B cell (primary cell): Measurements from ENCODE around the gene CAMK1D. TPM values are rescaled to one million over a fixed set of nuclear protein-coding genes. Genes with fewer than 3 reads are reported as not detected.

ENCODE experiments used
- ATAC-seq: fragments of 200-7000 bp; cut with Tn5 transposase; one replicate; pipeline ENCODE4 v1.10.0; 2021; ENCODE audit warnings: low read depth, mild to moderate bottlenecking, moderate number of reproducible peaks, moderate library complexity
- CTCF ChIA-PET: fragments of 350-600 bp; sonication (Branson Sonifier 250); formaldehyde crosslinking; loops from one replicate; lab custom pipeline; 2021; ENCODE audit warnings: antibody characterized with exemption, inconsistent platforms; lab: Charles Lee
- POLR2A ChIA-PET: fragments of 350-600 bp; sonication (Branson Sonifier 250); formaldehyde crosslinking; loops from one replicate; lab custom pipeline; 2021; ENCODE audit warnings: antibody characterized with exemption; lab: Charles Lee
- DNase-seq: peaks from one replicate; pipeline ENCODE4 v3.0.0; 2013
- H2AFZ ChIP-seq: 2 replicates; pipeline ENCODE4 v1.6.1; 2012; ENCODE audit warnings: mild to moderate bottlenecking, low read depth, low read length; ENCODE audit not compliant: insufficient read depth, poor library complexity, severe bottlenecking
- H3K27ac ChIP-seq, 2 donors: 1 replicate in 1 of 2; 2 replicates in 1 of 2; pipeline ENCODE4 v1.5.1; 2012 to 2013; ENCODE audit warnings: low read length in 2 of 2, mild to moderate bottlenecking in 2 of 2, moderate library complexity in 1 of 2
- H3K27me3 ChIP-seq, 4 experiments: fragments of 200-600 bp in 1 of 4; sonication (generic) in 1 of 4; replicated peaks in 1 of 4; 1 replicate in 2 of 4; 2 replicates in 2 of 4; pipeline versions ENCODE4 v1.6.1 to v1.7.0; 2013 to 2016; ENCODE audit warnings: low read length in 3 of 4, mild to moderate bottlenecking in 2 of 4, mixed read lengths in 1 of 4, moderate library complexity in 1 of 4; ENCODE audit not compliant: insufficient read depth in 4 of 4, control insufficient read depth in 3 of 4; ENCODE audit errors: control extremely low read depth in 1 of 4
- H3K36me3 ChIP-seq, 2 experiments: replicated peaks in 1 of 2; 1 replicate in 1 of 2; 2 replicates in 1 of 2; pipeline versions ENCODE4 v1.6.1 to v1.7.1; 2013; ENCODE audit warnings: low read length in 1 of 2; ENCODE audit not compliant: insufficient read depth in 2 of 2, control insufficient read depth in 1 of 2; ENCODE audit errors: control extremely low read depth in 1 of 2, extremely low read depth in 1 of 2
- H3K4me1 ChIP-seq, 2 donors: fragments of 200-600 bp in 1 of 2; sonication (generic) in 1 of 2; 1 replicate in 1 of 2; 2 replicates in 1 of 2; pipeline versions ENCODE4 v1.5.1 to v1.6.1; 2013 to 2017; ENCODE audit warnings: low read length in 2 of 2; ENCODE audit not compliant: control insufficient read depth in 2 of 2, insufficient read depth in 2 of 2
- H3K4me2 ChIP-seq: replicated peaks from 2 replicates; pipeline ENCODE3; 2012; ENCODE audit warnings: mild to moderate bottlenecking, low read depth, low read length; ENCODE audit not compliant: poor library complexity, severe bottlenecking
- H3K4me3 ChIP-seq, 5 experiments: fragments of 200-600 bp in 1 of 5; sonication (generic) in 1 of 5; 1 replicate in 3 of 5; 2 replicates in 2 of 5; pipeline versions ENCODE4 v1.5.1 to v1.7.0; 2011 to 2016; ENCODE audit warnings: low read length in 4 of 5, mild to moderate bottlenecking in 4 of 5, low read depth in 2 of 5, control low read depth in 1 of 5, moderate library complexity in 1 of 5; ENCODE audit not compliant: insufficient read depth in 1 of 5; ENCODE audit errors: control extremely low read depth in 1 of 5, extremely low read depth in 1 of 5
- H3K79me2 ChIP-seq: fragments of 200-600 bp; sonication (generic); one replicate; pipeline ENCODE4 v1.6.0; 2016; ENCODE audit warnings: low read length; ENCODE audit not compliant: control insufficient read depth, insufficient read depth
- H3K9ac ChIP-seq: fragments of 200-600 bp; sonication (generic); 2 replicates; pipeline ENCODE4 v1.6.1; 2017; ENCODE audit warnings: mild to moderate bottlenecking, low read length, moderate library complexity
- H3K9me3 ChIP-seq, 3 donors: one replicate each; pipeline versions ENCODE4 v1.6.1 to v1.7.1; 2013; ENCODE audit warnings: low read length in 2 of 3; ENCODE audit not compliant: control insufficient read depth in 2 of 3, insufficient read depth in 1 of 3; ENCODE audit errors: control extremely low read depth in 1 of 3
- H4K20me1 ChIP-seq: 2 replicates; pipeline ENCODE4 v1.6.0; 2012; ENCODE audit warnings: mild to moderate bottlenecking, low read length; ENCODE audit not compliant: insufficient read depth, control insufficient read depth, poor library complexity, severe bottlenecking
- H3K27ac Mint-ChIP-seq: one replicate; pipeline ENCODE4 v1.8.0; 2021; ENCODE audit warnings: mixed read lengths
- H3K27me3 Mint-ChIP-seq: one replicate; pipeline ENCODE4 v1.8.0; 2021; ENCODE audit warnings: mixed read lengths
- H3K4me1 Mint-ChIP-seq: one replicate; pipeline ENCODE4 v1.8.0; 2021; ENCODE audit warnings: mixed read lengths
- H3K4me3 Mint-ChIP-seq: one replicate; pipeline ENCODE4 v1.8.0; 2021; ENCODE audit warnings: mixed read lengths
- H3K9me3 Mint-ChIP-seq: one replicate; pipeline ENCODE4 v1.8.0; 2022; ENCODE audit warnings: mixed read lengths; ENCODE audit not compliant: insufficient read depth
- EZH2 ChIP-seq: IDR thresholded peaks from 2 replicates; pipeline ENCODE4 v1.6.1; 2012; ENCODE audit warnings: borderline replicate concordance, low read depth, mild to moderate bottlenecking, moderate library complexity, low read length; ENCODE audit not compliant: insufficient read depth, poor library complexity, severe bottlenecking
- WGBS: methylation state at CpG from one replicate; pipeline ENCODE4 v1.1.5; 2013; ENCODE audit warnings: missing lambda C conversion rate; ENCODE audit not compliant: insufficient coverage; 5-methylcytosine and 5-hydroxymethylcytosine counted together
- intact Hi-C: fragments of 100-400 bp; cut with micrococcal nuclease; formaldehyde crosslinking; loops from one replicate; pipeline ENCODE4 v1.10.0; 2022
- polyA plus RNA-seq: library from polyadenylated mRNA; depleted of rRNA; stranded (reverse); fragments of >200 nt; gene quantifications from 2 replicates; pipeline ENCODE4 v1.2.3, GENCODE V29; 2012
- total RNA-seq, 2 donors: library from RNA; stranded (reverse); fragments of 120-200 nt in 1 of 2; gene quantifications; 1 replicate in 1 of 2; 2 replicates in 1 of 2; pipeline versions ENCODE4 v1.2.3 to v1.2.4, GENCODE V29; 2013 to 2022
- TF ChIP-seq, protein P1 (sequence below): fragments of 200-600 bp; IDR thresholded peaks from one replicate; pipeline ENCODE4 v1.8.0; 2022; ENCODE audit warnings: antibody characterized with exemption, mild to moderate bottlenecking

Gene CAMK1D
- total and polyA plus RNA-seq, 2 donors (not counting 1 experiment from before 2014, with no cell fraction given) = 34.1 to 69.7 TPM

DNA sequence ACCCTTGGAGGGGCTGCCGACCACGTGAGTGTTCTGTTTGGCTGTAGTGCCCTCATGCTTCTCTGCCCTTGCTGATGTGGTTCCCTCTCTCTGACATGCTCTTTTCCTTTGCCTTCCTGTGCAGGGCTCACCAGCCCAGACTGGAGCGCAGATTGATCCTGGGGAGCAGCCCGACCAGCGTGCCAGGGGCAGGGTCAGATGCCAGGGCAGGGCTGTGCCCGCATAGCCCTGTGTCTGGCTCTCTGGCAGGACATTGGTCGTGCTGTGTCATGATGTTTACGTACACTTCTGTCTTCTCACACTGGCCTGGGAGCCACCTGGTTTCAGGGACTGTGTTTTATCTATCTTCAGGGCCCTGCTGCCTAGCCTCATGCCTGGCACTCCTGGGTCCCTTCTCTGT lies 300.8 kb downstream of the CAMK1D start:
- Mint-ChIP-seq H3K27me3 (no peaks in the 10 kb centered on the region), H3K27ac (no peak overlapping the region), H3K4me1 (no peaks in the 10 kb centered on the region), H3K9me3 (no peaks in the 10 kb centered on the region), H3K4me3 (no peak overlapping the region)
- no peak for ATAC-seq
- ChIA-PET CTCF (no interaction called here), POLR2A (no interaction called here)
- no peak for TF ChIP-seq EZH2
- TF ChIP-seq, protein P1, sequence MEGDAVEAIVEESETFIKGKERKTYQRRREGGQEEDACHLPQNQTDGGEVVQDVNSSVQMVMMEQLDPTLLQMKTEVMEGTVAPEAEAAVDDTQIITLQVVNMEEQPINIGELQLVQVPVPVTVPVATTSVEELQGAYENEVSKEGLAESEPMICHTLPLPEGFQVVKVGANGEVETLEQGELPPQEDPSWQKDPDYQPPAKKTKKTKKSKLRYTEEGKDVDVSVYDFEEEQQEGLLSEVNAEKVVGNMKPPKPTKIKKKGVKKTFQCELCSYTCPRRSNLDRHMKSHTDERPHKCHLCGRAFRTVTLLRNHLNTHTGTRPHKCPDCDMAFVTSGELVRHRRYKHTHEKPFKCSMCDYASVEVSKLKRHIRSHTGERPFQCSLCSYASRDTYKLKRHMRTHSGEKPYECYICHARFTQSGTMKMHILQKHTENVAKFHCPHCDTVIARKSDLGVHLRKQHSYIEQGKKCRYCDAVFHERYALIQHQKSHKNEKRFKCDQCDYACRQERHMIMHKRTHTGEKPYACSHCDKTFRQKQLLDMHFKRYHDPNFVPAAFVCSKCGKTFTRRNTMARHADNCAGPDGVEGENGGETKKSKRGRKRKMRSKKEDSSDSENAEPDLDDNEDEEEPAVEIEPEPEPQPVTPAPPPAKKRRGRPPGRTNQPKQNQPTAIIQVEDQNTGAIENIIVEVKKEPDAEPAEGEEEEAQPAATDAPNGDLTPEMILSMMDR = no peak
- intact Hi-C loops = no loop called here
- Histone ChIP-seq H4K20me1 (peaks cover 23% of the 10 kb centered on the region), H3K4me3 (no peak overlapping the region), H3K27me3 (no peaks in the 10 kb centered on the region), H3K36me3 (peaks cover 0 to 29% of the 10 kb centered on the region in 2 experiments), H3K4me1 (no peaks in the 10 kb centered on the region), H3K27ac (no peak overlapping the region), H3K4me2 (no peak overlapping the region), H3K79me2 (peaks cover 18% of the 10 kb centered on the region), H3K9me3 (peaks cover 0 to 8% (median 3%) of the 10 kb centered on the region in 3 donors), H2AFZ (no peak overlapping the region), H3K9ac (no peak overlapping the region)
- WGBS = 96% methylated on average over 8 of the region's 8 CpGs
- no peak for DNase-seq

- no peak overlapping the region for H3K4me3 ChIP-seq
- H4K20me1 ChIP-seq = peaks cover 21% of the 10 kb centered on the region
- Mint-ChIP-seq H3K27ac (no peak overlapping the region), H3K27me3 (no peaks in the 10 kb centered on the region), H3K4me3 (no peak overlapping the region), H3K9me3 (no peaks in the 10 kb centered on the region), H3K4me1 (peaks cover 4% of the 10 kb centered on the region)
- no peak for ATAC-seq
- H3K36me3 ChIP-seq = peaks cover 0 to 29% of the 10 kb centered on the region in 2 experiments
- no peak for DNase-seq
- H2AFZ ChIP-seq = no peak overlapping the region
- no peak overlapping the region for H3K9ac ChIP-seq
- TF ChIP-seq, protein P1 = no peak
- no peak for TF ChIP-seq EZH2
- H3K79me2 ChIP-seq = peaks cover 18% of the 10 kb centered on the region
- 87% methylated on average over 13 of the region's 20 CpGs for WGBS
- peaks cover 0 to 8% (median 3%) of the 10 kb centered on the region in 3 donors for H3K9me3 ChIP-seq
- no peaks in the 10 kb centered on the region for H3K27me3 ChIP-seq
- H3K4me2 ChIP-seq = no peak overlapping the region
- no peak overlapping the region for H3K27ac ChIP-seq
- H3K4me1 ChIP-seq = peaks cover 0 to under 1% of the 10 kb centered on the region in 2 donors
- intact Hi-C loops = no loop called here
- ChIA-PET POLR2A (no interaction called here), CTCF (interaction anchor here (0.8 to 2.0 kb wide), 3 partner anchors 11 to 436 kb away, joined by 4 to 5 read pairs (median 4); no protein-coding TSS in a partner anchor)
These were observed 301.4 kb downstream of the CAMK1D start for GRCh38 chr10:12650538-12651298.
